H1 (cell line): ENCODE measurements around the gene DEFB126. TPM values are rescaled to one million over a fixed set of nuclear protein-coding genes. Genes with fewer than 3 reads are reported as not detected.

Experiments used
- CTCF ChIA-PET: fragments of 300-600 bp; sonication (Branson Sonifier 250); formaldehyde crosslinking; loops from one replicate; lab custom pipeline; 2021; ENCODE audit not compliant: partially characterized antibody; lab: Charles Lee
- POLR2A ChIA-PET: fragments of 300-600 bp; sonication (Branson Sonifier 250); formaldehyde crosslinking; loops from one replicate; lab custom pipeline; 2021; ENCODE audit warnings: inconsistent platforms; ENCODE audit not compliant: partially characterized antibody; lab: Charles Lee
- DNase-seq, 2 experiments: peaks; one replicate each; pipeline versions ENCODE4 v3.0.0 to v3.0.0-alpha.2; 2010 to 2022; ENCODE audit warnings: low spot score in 2 of 2, low read depth in 1 of 2, mixed read lengths in 1 of 2
- FAIRE-seq: peaks from 2 replicates; lab custom pipeline; 2011; peaks lifted over from hg19 to GRCh38; lab: Jason Lieb, UNC
- H2AFZ ChIP-seq: 2 replicates; pipeline ENCODE4 v1.8.1; 2012; ENCODE audit warnings: low read length, inconsistent platforms
- H2AK5ac ChIP-seq: 2 replicates; pipeline ENCODE4 v1.6.1; 2013; ENCODE audit warnings: low read depth, low read length
- H2BK120ac ChIP-seq: replicated peaks from 2 replicates; pipeline ENCODE3; 2013; ENCODE audit warnings: low read depth, low read length, inconsistent platforms
- H2BK12ac ChIP-seq: 2 replicates; pipeline ENCODE4 v1.6.1; 2013; ENCODE audit warnings: low read depth, low read length
- H2BK15ac ChIP-seq: 2 replicates; pipeline ENCODE4 v1.6.1; 2013; ENCODE audit warnings: low read length
- H2BK20ac ChIP-seq: 2 replicates; pipeline ENCODE4 v1.6.1; 2013; ENCODE audit warnings: low read length
- H2BK5ac ChIP-seq: 2 replicates; pipeline ENCODE4 v1.6.1; 2013; ENCODE audit warnings: low read depth, low read length
- H3K14ac ChIP-seq: 2 replicates; pipeline ENCODE4 v1.6.1; 2013; ENCODE audit warnings: inconsistent platforms; ENCODE audit not compliant: insufficient read length
- H3K18ac ChIP-seq: 2 replicates; pipeline ENCODE4 v1.6.1; 2013; ENCODE audit warnings: low read length; ENCODE audit errors: extremely low read depth
- H3K23ac ChIP-seq: 2 replicates; pipeline ENCODE4 v1.6.1; 2013; ENCODE audit warnings: inconsistent platforms; ENCODE audit not compliant: insufficient read length
- H3K23me2 ChIP-seq: 2 replicates; pipeline ENCODE4 v1.6.1; 2013; ENCODE audit warnings: low read depth, low read length
- H3K27ac ChIP-seq: 2 replicates; pipeline ENCODE4 v1.6.1; 2011; ENCODE audit warnings: low read depth, low read length, inconsistent platforms
- H3K27me3 ChIP-seq, 4 experiments: replicated peaks in 1 of 4; 1 replicate in 1 of 4; 2 replicates in 3 of 4; pipeline versions ENCODE4 v1.6.1 to v1.8.1; 2011 to 2013; ENCODE audit warnings: low read length in 3 of 4, mild to moderate bottlenecking in 3 of 4, inconsistent platforms in 2 of 4, mixed read lengths in 2 of 4, moderate library complexity in 1 of 4; ENCODE audit not compliant: control insufficient read depth in 3 of 4, insufficient read depth in 3 of 4; ENCODE audit errors: extremely low read depth in 1 of 4
- H3K36me3 ChIP-seq, 4 experiments: 2 replicates each; pipeline versions ENCODE4 v1.6.1 to v1.8.1; 2011 to 2013; ENCODE audit warnings: mild to moderate bottlenecking in 4 of 4, low read length in 3 of 4, moderate library complexity in 2 of 4, control low read depth in 1 of 4, inconsistent platforms in 1 of 4; ENCODE audit not compliant: insufficient read depth in 4 of 4, control insufficient read depth in 2 of 4
- H3K4ac ChIP-seq: replicated peaks from 2 replicates; pipeline ENCODE3; 2013; ENCODE audit warnings: low read length, low read depth, mixed read lengths, inconsistent platforms; ENCODE audit not compliant: insufficient read length
- H3K4me1 ChIP-seq, 4 experiments: replicated peaks in 1 of 4; 1 replicate in 1 of 4; 2 replicates in 3 of 4; pipeline versions ENCODE4 v1.6.1 to v1.8.1; 2011 to 2013; ENCODE audit warnings: low read length in 3 of 4, inconsistent platforms in 2 of 4, mixed read lengths in 1 of 4; ENCODE audit not compliant: insufficient read depth in 4 of 4, control insufficient read depth in 3 of 4
- H3K4me2 ChIP-seq, 2 experiments: 2 replicates each; pipeline versions ENCODE4 v1.6.1 to v1.8.1; 2011 to 2013; ENCODE audit warnings: low read depth in 2 of 2, low read length in 2 of 2, control low read depth in 1 of 2, inconsistent platforms in 1 of 2, mild to moderate bottlenecking in 1 of 2; ENCODE audit not compliant: insufficient read depth in 1 of 2
- H3K4me3 ChIP-seq, 4 experiments: fragments of 200-600, 300-600 bp in 1 of 4; sonication (generic), shearing (Covaris generic), sonication (Bioruptor Twin) in 1 of 4; 2 replicates each; pipeline versions ENCODE4 v1.5.1 to v1.8.1; 2011 to 2016; ENCODE audit warnings: low read length in 4 of 4, low read depth in 3 of 4, control low read depth in 2 of 4, inconsistent platforms in 2 of 4, mild to moderate bottlenecking in 2 of 4, mixed read lengths in 1 of 4, moderate library complexity in 1 of 4; ENCODE audit not compliant: insufficient read depth in 2 of 4; ENCODE audit errors: extremely low read depth in 1 of 4
- H3K56ac ChIP-seq: replicated peaks from 2 replicates; pipeline ENCODE3; 2013; ENCODE audit warnings: low read depth, mild to moderate bottlenecking, mixed read lengths, low read length, inconsistent platforms; ENCODE audit not compliant: insufficient read length
- H3K79me1 ChIP-seq: 2 replicates; pipeline ENCODE4 v1.6.1; 2013; ENCODE audit warnings: low read depth, low read length, control low read depth
- H3K79me2 ChIP-seq, 2 experiments: 2 replicates each; pipeline versions ENCODE4 v1.6.1 to v1.8.1; 2012 to 2013; ENCODE audit warnings: low read length in 2 of 2, mild to moderate bottlenecking in 2 of 2, inconsistent platforms in 1 of 2; ENCODE audit not compliant: insufficient read depth in 2 of 2, control insufficient read depth in 1 of 2
- H3K9ac ChIP-seq, 4 experiments: replicated peaks in 1 of 4; 1 replicate in 1 of 4; 2 replicates in 3 of 4; pipeline versions ENCODE4 v1.6.1 to v1.8.1; 2011 to 2013; ENCODE audit warnings: low read depth in 3 of 4, low read length in 3 of 4, control low read depth in 2 of 4, mild to moderate bottlenecking in 2 of 4, moderate library complexity in 2 of 4, inconsistent platforms in 1 of 4; ENCODE audit errors: extremely low read depth in 1 of 4
- H3K9me3 ChIP-seq, 2 experiments: 2 replicates each; pipeline versions ENCODE4 v1.6.1 to v1.8.1; 2012 to 2013; ENCODE audit warnings: mild to moderate bottlenecking in 2 of 2, moderate library complexity in 2 of 2, control low read depth in 1 of 2, inconsistent platforms in 1 of 2, low read depth in 1 of 2, low read length in 1 of 2, mixed read lengths in 1 of 2; ENCODE audit not compliant: insufficient read depth in 2 of 2
- H4K20me1 ChIP-seq, 2 experiments: replicated peaks in 1 of 2; 2 replicates each; pipeline versions ENCODE3 to v1.8.1; 2011 to 2013; ENCODE audit warnings: inconsistent platforms in 2 of 2, low read length in 2 of 2, mild to moderate bottlenecking in 1 of 2; ENCODE audit not compliant: insufficient read depth in 2 of 2, control insufficient read depth in 1 of 2
- H4K5ac ChIP-seq: 2 replicates; pipeline ENCODE4 v1.6.1; 2013; ENCODE audit warnings: low read length, low read depth, mixed read lengths, inconsistent platforms; ENCODE audit not compliant: insufficient read length
- H4K8ac ChIP-seq: 2 replicates; pipeline ENCODE4 v1.8.0; 2013; ENCODE audit warnings: mild to moderate bottlenecking, moderate library complexity, low read length, inconsistent platforms; ENCODE audit not compliant: insufficient read depth; ENCODE audit errors: extremely low read depth
- H4K91ac ChIP-seq: replicated peaks from 2 replicates; pipeline ENCODE3; 2013; ENCODE audit warnings: low read length, mixed read lengths, inconsistent platforms; ENCODE audit not compliant: insufficient read length
- BCL11A ChIP-seq, 2 experiments: IDR thresholded peaks; one replicate each; pipeline ENCODE4 v1.6.1; 2011; ENCODE audit warnings: low read depth in 2 of 2, low read length in 2 of 2, mild to moderate bottlenecking in 2 of 2
- CBX8 ChIP-seq: fragments of 300-800, 300-1000 bp; sonication (generic); IDR thresholded peaks from 2 replicates; pipeline ENCODE4 v1.7.1; 2016; ENCODE audit warnings: low read depth, low read length, borderline replicate concordance
- CTBP2 ChIP-seq: IDR thresholded peaks from 2 replicates; pipeline ENCODE4 v1.7.0; 2011; ENCODE audit warnings: borderline replicate concordance, mild to moderate bottlenecking, moderate library complexity, mixed read lengths, low read length; ENCODE audit not compliant: insufficient read depth, insufficient read length
- SP1 ChIP-seq: IDR thresholded peaks from 2 replicates; pipeline ENCODE4 v1.6.1; 2011; ENCODE audit warnings: low read depth, low read length
- polyA plus RNA-seq, 7 experiments: library from polyadenylated mRNA; depleted of rRNA in 3 of 7; stranded (reverse) in 5 of 7; unstranded in 2 of 7; fragments of >200 nt in 5 of 7; fragments of 200-250 nt in 2 of 7; gene quantifications; 1 replicate in 5 of 7; 2 replicates in 1 of 7; 4 replicates in 1 of 7; pipeline versions ENCODE4 v1.2.1 to v1.2.3, GENCODE V29; 2011 to 2013; ENCODE audit warnings: missing spikeins in 2 of 7, mixed read lengths in 2 of 7
- total RNA-seq: library from RNA; stranded (reverse); fragmentation: NEBNext Ultra II Directional; extraction: Animal tissue kit (Norgen Biotek cat#: 25700); gene quantifications from 2 replicates; pipeline ENCODE4 v1.2.1, GENCODE V29; 2021

Gene DEFB126
- total and polyA plus RNA-seq, 2 of the 8 experiments (the other 6 are each of a cell fraction or from before 2014, with no cell fraction given) = not detected

DNA sequence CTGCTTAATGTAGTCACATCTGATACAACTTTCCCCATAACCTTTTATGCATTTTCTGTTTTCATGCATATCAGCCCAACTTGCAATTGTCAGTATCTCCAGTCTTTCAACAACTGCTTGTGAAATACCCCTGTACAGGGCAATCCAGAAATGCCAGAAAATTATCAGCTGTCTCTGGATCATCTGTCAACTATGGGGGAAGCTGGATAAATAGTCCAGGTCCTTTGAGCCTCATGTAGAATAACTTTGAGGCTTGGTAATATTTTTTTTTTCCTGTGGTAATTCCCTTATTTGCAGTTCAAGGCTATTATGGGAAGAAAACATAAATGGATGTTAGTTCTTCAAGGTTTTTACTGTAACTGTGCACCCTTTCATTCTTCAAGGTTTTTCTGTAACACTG lies 48.7 kb upstream of the DEFB126 start:
- no peak for DNase-seq
- ChIA-PET CTCF (interaction anchor here (0.6 kb wide), 1 partner anchor 21 kb away, joined by 3 read pairs; no protein-coding TSS in a partner anchor), POLR2A (no interaction called here)
- H4K5ac ChIP-seq = no peak overlapping the region
- no peaks in the 10 kb centered on the region for H3K79me1 ChIP-seq
- no peak overlapping the region for H2AFZ ChIP-seq
- H3K56ac ChIP-seq = no peak overlapping the region
- H2BK15ac ChIP-seq = no peak overlapping the region
- no peak overlapping the region for H2BK120ac ChIP-seq
- no peaks in the 10 kb centered on the region; a peak in 1 of 8 replicates for H3K36me3 ChIP-seq
- no peak overlapping the region for H4K8ac ChIP-seq
- no peaks in the 10 kb centered on the region for H4K20me1 ChIP-seq
- H3K23me2 ChIP-seq = no peaks in the 10 kb centered on the region
- no peaks in the 10 kb centered on the region for H3K4me1 ChIP-seq
- no peak overlapping the region for H4K91ac ChIP-seq
- no peaks in the 10 kb centered on the region for H3K27me3 ChIP-seq
- no peak overlapping the region for H3K4me2 ChIP-seq
- no peak for FAIRE-seq
- no peak overlapping the region for H3K18ac ChIP-seq
- H3K9me3 ChIP-seq = peaks cover 51 to 53% of the 10 kb centered on the region in 2 experiments
- no peak overlapping the region for H2BK12ac ChIP-seq
- no peak overlapping the region for H3K23ac ChIP-seq
- no peak overlapping the region for H3K27ac ChIP-seq
- no peak overlapping the region for H3K4me3 ChIP-seq
- H3K9ac ChIP-seq = no peak overlapping the region
- H2BK20ac ChIP-seq = no peak overlapping the region
- H3K4ac ChIP-seq = no peak overlapping the region
- no peaks in the 10 kb centered on the region for H3K79me2 ChIP-seq
- no peak overlapping the region for H2AK5ac ChIP-seq
- H2BK5ac ChIP-seq = no peak overlapping the region
- no peak overlapping the region for H3K14ac ChIP-seq
- no peak for TF ChIP-seq CTBP2
- TF ChIP-seq CBX8 = no peak
- TF ChIP-seq SP1 = no peak
- no peak for TF ChIP-seq BCL11A (IDR thresholded peaks at IDR 0.05; ENCODE audit: low read depth in 2 of 2, low read length in 2 of 2)
